WTC11 (cell line): ENCODE data around the gene LEKR1.

Experiments
- ATF1 ChIP-seq: sonication (generic); formaldehyde crosslinking; IDR thresholded peaks from 2 replicates; pipeline ENCODE4 v1.8.1; 2023; ENCODE audit warnings: mild to moderate bottlenecking, moderate library complexity, missing genetic modification reagents
- CBFB ChIP-seq: sonication (generic); formaldehyde crosslinking; IDR thresholded peaks from 2 replicates; pipeline ENCODE4 v1.8.1; 2022; ENCODE audit warnings: mild to moderate bottlenecking, low read depth, missing genetic modification reagents
- CREM ChIP-seq: sonication (generic); formaldehyde crosslinking; IDR thresholded peaks from 2 replicates; pipeline ENCODE4 v1.8.1; 2022; ENCODE audit warnings: mild to moderate bottlenecking, missing genetic modification reagents, moderate library complexity
- IRF2 ChIP-seq: sonication (generic); formaldehyde crosslinking; IDR thresholded peaks from 2 replicates; pipeline ENCODE4 v1.8.0; 2022; ENCODE audit warnings: low read depth, missing genetic modification reagents, borderline replicate concordance
- NR2C2 ChIP-seq: sonication (generic); formaldehyde crosslinking; IDR thresholded peaks from 2 replicates; pipeline ENCODE4 v1.8.0; 2022; ENCODE audit warnings: mild to moderate bottlenecking, missing genetic modification reagents
- SMAD4 ChIP-seq: sonication (generic); formaldehyde crosslinking; IDR thresholded peaks from 2 replicates; pipeline ENCODE4 v1.8.0; 2022; ENCODE audit warnings: mild to moderate bottlenecking, missing genetic modification reagents
- TF ChIP-seq, protein P1 (sequence below): sonication (generic); formaldehyde crosslinking; conservative IDR thresholded peaks from 2 replicates; pipeline ENCODE4 v1.8.1; 2023; ENCODE audit warnings: mild to moderate bottlenecking, low read depth, missing genetic modification reagents, moderate library complexity
- TF ChIP-seq, protein P2 (sequence below): sonication (generic); formaldehyde crosslinking; IDR thresholded peaks from 2 replicates; pipeline ENCODE4 v1.8.1; 2023; ENCODE audit warnings: mild to moderate bottlenecking, missing genetic modification reagents
- TF ChIP-seq, protein P3 (sequence below): sonication (generic); formaldehyde crosslinking; IDR thresholded peaks from 2 replicates; pipeline ENCODE4 v1.8.1; 2022; ENCODE audit warnings: low read depth, mild to moderate bottlenecking, moderate library complexity, missing genetic modification reagents, borderline replicate concordance
- TF ChIP-seq, protein P4 (sequence below): sonication (generic); formaldehyde crosslinking; IDR thresholded peaks from 2 replicates; pipeline ENCODE4 v1.8.0; 2023; ENCODE audit warnings: mild to moderate bottlenecking, missing genetic modification reagents
- TF ChIP-seq, protein P5 (sequence below): fragments of 200-600 bp; IDR thresholded peaks from 2 replicates; pipeline ENCODE4 v1.8.0; 2022; ENCODE audit warnings: antibody characterized with exemption
- TF ChIP-seq, protein P6 (sequence below): fragments of 250-450 bp; sonication (Bioruptor Pico); IDR thresholded peaks from 2 replicates; pipeline ENCODE4 v1.9.0; 2021; ENCODE audit warnings: mild to moderate bottlenecking, borderline replicate concordance
- TF ChIP-seq, protein P7 (sequence below): sonication (generic); formaldehyde crosslinking; IDR thresholded peaks from 2 replicates; pipeline ENCODE4 v1.8.0; 2022; ENCODE audit warnings: mild to moderate bottlenecking, missing genetic modification reagents

DNA sequence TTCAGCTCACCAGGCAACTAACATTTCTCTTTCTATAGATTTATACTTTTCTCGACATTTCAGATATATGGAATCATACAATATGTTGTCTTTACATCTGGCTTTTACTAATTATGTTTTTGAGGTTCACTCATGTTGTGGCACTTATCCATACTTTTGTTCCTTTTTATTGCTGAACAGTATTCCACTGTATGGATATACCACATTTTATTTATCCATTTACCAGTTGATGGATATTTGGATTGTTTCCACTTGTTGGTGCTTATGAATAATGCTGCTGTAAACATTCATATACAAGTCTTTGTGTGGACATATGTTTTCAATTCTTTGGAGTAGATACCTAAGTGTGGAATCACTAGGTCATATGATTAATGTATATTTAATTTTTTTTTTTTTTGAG is 97.2 kb downstream of the LEKR1 start:
- TF ChIP-seq ATF1 (CRISPR knock-in tag) (no peak), SMAD4 (CRISPR knock-in tag) (no peak), IRF2 (no peak), NR2C2 (no peak), CREM (CRISPR knock-in tag) (no peak), CBFB (no peak)
- TF ChIP-seq, protein P1, sequence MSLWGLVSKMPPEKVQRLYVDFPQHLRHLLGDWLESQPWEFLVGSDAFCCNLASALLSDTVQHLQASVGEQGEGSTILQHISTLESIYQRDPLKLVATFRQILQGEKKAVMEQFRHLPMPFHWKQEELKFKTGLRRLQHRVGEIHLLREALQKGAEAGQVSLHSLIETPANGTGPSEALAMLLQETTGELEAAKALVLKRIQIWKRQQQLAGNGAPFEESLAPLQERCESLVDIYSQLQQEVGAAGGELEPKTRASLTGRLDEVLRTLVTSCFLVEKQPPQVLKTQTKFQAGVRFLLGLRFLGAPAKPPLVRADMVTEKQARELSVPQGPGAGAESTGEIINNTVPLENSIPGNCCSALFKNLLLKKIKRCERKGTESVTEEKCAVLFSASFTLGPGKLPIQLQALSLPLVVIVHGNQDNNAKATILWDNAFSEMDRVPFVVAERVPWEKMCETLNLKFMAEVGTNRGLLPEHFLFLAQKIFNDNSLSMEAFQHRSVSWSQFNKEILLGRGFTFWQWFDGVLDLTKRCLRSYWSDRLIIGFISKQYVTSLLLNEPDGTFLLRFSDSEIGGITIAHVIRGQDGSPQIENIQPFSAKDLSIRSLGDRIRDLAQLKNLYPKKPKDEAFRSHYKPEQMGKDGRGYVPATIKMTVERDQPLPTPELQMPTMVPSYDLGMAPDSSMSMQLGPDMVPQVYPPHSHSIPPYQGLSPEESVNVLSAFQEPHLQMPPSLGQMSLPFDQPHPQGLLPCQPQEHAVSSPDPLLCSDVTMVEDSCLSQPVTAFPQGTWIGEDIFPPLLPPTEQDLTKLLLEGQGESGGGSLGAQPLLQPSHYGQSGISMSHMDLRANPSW (CRISPR knock-in tag): no peak
- TF ChIP-seq, protein P2, sequence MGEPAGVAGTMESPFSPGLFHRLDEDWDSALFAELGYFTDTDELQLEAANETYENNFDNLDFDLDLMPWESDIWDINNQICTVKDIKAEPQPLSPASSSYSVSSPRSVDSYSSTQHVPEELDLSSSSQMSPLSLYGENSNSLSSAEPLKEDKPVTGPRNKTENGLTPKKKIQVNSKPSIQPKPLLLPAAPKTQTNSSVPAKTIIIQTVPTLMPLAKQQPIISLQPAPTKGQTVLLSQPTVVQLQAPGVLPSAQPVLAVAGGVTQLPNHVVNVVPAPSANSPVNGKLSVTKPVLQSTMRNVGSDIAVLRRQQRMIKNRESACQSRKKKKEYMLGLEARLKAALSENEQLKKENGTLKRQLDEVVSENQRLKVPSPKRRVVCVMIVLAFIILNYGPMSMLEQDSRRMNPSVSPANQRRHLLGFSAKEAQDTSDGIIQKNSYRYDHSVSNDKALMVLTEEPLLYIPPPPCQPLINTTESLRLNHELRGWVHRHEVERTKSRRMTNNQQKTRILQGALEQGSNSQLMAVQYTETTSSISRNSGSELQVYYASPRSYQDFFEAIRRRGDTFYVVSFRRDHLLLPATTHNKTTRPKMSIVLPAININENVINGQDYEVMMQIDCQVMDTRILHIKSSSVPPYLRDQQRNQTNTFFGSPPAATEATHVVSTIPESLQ (CRISPR knock-in tag): no peak
- TF ChIP-seq, protein P3, sequence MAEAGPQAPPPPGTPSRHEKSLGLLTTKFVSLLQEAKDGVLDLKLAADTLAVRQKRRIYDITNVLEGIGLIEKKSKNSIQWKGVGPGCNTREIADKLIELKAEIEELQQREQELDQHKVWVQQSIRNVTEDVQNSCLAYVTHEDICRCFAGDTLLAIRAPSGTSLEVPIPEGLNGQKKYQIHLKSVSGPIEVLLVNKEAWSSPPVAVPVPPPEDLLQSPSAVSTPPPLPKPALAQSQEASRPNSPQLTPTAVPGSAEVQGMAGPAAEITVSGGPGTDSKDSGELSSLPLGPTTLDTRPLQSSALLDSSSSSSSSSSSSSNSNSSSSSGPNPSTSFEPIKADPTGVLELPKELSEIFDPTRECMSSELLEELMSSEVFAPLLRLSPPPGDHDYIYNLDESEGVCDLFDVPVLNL (CRISPR knock-in tag): no peak
- TF ChIP-seq, protein P4, sequence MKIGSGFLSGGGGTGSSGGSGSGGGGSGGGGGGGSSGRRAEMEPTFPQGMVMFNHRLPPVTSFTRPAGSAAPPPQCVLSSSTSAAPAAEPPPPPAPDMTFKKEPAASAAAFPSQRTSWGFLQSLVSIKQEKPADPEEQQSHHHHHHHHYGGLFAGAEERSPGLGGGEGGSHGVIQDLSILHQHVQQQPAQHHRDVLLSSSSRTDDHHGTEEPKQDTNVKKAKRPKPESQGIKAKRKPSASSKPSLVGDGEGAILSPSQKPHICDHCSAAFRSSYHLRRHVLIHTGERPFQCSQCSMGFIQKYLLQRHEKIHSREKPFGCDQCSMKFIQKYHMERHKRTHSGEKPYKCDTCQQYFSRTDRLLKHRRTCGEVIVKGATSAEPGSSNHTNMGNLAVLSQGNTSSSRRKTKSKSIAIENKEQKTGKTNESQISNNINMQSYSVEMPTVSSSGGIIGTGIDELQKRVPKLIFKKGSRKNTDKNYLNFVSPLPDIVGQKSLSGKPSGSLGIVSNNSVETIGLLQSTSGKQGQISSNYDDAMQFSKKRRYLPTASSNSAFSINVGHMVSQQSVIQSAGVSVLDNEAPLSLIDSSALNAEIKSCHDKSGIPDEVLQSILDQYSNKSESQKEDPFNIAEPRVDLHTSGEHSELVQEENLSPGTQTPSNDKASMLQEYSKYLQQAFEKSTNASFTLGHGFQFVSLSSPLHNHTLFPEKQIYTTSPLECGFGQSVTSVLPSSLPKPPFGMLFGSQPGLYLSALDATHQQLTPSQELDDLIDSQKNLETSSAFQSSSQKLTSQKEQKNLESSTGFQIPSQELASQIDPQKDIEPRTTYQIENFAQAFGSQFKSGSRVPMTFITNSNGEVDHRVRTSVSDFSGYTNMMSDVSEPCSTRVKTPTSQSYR: no peak
- TF ChIP-seq, protein P5, sequence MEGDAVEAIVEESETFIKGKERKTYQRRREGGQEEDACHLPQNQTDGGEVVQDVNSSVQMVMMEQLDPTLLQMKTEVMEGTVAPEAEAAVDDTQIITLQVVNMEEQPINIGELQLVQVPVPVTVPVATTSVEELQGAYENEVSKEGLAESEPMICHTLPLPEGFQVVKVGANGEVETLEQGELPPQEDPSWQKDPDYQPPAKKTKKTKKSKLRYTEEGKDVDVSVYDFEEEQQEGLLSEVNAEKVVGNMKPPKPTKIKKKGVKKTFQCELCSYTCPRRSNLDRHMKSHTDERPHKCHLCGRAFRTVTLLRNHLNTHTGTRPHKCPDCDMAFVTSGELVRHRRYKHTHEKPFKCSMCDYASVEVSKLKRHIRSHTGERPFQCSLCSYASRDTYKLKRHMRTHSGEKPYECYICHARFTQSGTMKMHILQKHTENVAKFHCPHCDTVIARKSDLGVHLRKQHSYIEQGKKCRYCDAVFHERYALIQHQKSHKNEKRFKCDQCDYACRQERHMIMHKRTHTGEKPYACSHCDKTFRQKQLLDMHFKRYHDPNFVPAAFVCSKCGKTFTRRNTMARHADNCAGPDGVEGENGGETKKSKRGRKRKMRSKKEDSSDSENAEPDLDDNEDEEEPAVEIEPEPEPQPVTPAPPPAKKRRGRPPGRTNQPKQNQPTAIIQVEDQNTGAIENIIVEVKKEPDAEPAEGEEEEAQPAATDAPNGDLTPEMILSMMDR: no peak
- TF ChIP-seq, protein P6, sequence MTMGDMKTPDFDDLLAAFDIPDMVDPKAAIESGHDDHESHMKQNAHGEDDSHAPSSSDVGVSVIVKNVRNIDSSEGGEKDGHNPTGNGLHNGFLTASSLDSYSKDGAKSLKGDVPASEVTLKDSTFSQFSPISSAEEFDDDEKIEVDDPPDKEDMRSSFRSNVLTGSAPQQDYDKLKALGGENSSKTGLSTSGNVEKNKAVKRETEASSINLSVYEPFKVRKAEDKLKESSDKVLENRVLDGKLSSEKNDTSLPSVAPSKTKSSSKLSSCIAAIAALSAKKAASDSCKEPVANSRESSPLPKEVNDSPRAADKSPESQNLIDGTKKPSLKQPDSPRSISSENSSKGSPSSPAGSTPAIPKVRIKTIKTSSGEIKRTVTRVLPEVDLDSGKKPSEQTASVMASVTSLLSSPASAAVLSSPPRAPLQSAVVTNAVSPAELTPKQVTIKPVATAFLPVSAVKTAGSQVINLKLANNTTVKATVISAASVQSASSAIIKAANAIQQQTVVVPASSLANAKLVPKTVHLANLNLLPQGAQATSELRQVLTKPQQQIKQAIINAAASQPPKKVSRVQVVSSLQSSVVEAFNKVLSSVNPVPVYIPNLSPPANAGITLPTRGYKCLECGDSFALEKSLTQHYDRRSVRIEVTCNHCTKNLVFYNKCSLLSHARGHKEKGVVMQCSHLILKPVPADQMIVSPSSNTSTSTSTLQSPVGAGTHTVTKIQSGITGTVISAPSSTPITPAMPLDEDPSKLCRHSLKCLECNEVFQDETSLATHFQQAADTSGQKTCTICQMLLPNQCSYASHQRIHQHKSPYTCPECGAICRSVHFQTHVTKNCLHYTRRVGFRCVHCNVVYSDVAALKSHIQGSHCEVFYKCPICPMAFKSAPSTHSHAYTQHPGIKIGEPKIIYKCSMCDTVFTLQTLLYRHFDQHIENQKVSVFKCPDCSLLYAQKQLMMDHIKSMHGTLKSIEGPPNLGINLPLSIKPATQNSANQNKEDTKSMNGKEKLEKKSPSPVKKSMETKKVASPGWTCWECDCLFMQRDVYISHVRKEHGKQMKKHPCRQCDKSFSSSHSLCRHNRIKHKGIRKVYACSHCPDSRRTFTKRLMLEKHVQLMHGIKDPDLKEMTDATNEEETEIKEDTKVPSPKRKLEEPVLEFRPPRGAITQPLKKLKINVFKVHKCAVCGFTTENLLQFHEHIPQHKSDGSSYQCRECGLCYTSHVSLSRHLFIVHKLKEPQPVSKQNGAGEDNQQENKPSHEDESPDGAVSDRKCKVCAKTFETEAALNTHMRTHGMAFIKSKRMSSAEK (CRISPR knock-in tag): no peak
- TF ChIP-seq, protein P7, sequence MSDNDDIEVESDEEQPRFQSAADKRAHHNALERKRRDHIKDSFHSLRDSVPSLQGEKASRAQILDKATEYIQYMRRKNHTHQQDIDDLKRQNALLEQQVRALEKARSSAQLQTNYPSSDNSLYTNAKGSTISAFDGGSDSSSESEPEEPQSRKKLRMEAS (CRISPR knock-in tag): no peak
